ENCODE results near the gene ABTB2. TPM values are rescaled to one million over a fixed set of nuclear protein-coding genes. Genes with fewer than 3 reads are reported as not detected.

ABTB2 gene
- polyA plus RNA-seq, 1 donor from 2014 or later, result 0.68 TPM

- H3K27ac ChIP-seq (ENCODE audit: low read length), result no peak overlapping the region
- H3K36me3 ChIP-seq (ENCODE audit: insufficient read depth, low read length), result no peaks in the 10 kb centered on the region
- no peaks in the 10 kb centered on the region for H3F3A ChIP-seq (ENCODE audit: insufficient read depth, low read length, poor library complexity, severe bottlenecking)
- H3K9ac ChIP-seq (ENCODE audit: low read length), result no peak overlapping the region
- TF ChIP-seq MXI1 (conservative IDR thresholded peaks at IDR 0.05; ENCODE audit: poor library complexity, severe bottlenecking) (no peak), POLR2AphosphoS5 (IDR thresholded peaks at IDR 0.05) (no peak), EP300 (conservative IDR thresholded peaks at IDR 0.05; ENCODE audit: poor library complexity, severe bottlenecking) (no peak), REST (IDR thresholded peaks at IDR 0.05; ENCODE audit: borderline replicate concordance) (no peak), TAF1 (IDR thresholded peaks at IDR 0.05; ENCODE audit: low read depth) (no peak), RAD21 (conservative IDR thresholded peaks at IDR 0.05) (no peak), EZH2 (IDR thresholded peaks at IDR 0.05; ENCODE audit: borderline replicate concordance, insufficient read depth, low read length, poor library complexity, severe bottlenecking) (no peak), SMC3 (conservative IDR thresholded peaks at IDR 0.05; ENCODE audit: poor library complexity) (no peak)
- TF ChIP-seq, protein P1, sequence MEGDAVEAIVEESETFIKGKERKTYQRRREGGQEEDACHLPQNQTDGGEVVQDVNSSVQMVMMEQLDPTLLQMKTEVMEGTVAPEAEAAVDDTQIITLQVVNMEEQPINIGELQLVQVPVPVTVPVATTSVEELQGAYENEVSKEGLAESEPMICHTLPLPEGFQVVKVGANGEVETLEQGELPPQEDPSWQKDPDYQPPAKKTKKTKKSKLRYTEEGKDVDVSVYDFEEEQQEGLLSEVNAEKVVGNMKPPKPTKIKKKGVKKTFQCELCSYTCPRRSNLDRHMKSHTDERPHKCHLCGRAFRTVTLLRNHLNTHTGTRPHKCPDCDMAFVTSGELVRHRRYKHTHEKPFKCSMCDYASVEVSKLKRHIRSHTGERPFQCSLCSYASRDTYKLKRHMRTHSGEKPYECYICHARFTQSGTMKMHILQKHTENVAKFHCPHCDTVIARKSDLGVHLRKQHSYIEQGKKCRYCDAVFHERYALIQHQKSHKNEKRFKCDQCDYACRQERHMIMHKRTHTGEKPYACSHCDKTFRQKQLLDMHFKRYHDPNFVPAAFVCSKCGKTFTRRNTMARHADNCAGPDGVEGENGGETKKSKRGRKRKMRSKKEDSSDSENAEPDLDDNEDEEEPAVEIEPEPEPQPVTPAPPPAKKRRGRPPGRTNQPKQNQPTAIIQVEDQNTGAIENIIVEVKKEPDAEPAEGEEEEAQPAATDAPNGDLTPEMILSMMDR (IDR thresholded peaks at IDR 0.05; ENCODE audit: poor library complexity, severe bottlenecking), result no peak
- H3K79me2 ChIP-seq (replicated peaks; ENCODE audit: insufficient read depth, low read length), result no peaks in the 10 kb centered on the region
- no peaks in the 10 kb centered on the region for H3K9me3 ChIP-seq (ENCODE audit: low read length)
- H3K4me3 ChIP-seq (ENCODE audit: low read length), result no peak overlapping the region
- H4K20me1 ChIP-seq (ENCODE audit: insufficient read depth), result no peaks in the 10 kb centered on the region
- H2AFZ ChIP-seq (ENCODE audit: low read depth, low read length), result no peak overlapping the region
- H3K27me3 ChIP-seq (ENCODE audit: insufficient read depth, low read depth, low read length), result no peaks in the 10 kb centered on the region
- no peak overlapping the region for H3K4me2 ChIP-seq (ENCODE audit: low read length)
- no peaks in the 10 kb centered on the region for H3K9me2 ChIP-seq (ENCODE audit: insufficient read depth, low read length)
Observed at GRCh38 chr11:34184505-34185015, 173.2 kb downstream of the ABTB2 start.

DNA sequence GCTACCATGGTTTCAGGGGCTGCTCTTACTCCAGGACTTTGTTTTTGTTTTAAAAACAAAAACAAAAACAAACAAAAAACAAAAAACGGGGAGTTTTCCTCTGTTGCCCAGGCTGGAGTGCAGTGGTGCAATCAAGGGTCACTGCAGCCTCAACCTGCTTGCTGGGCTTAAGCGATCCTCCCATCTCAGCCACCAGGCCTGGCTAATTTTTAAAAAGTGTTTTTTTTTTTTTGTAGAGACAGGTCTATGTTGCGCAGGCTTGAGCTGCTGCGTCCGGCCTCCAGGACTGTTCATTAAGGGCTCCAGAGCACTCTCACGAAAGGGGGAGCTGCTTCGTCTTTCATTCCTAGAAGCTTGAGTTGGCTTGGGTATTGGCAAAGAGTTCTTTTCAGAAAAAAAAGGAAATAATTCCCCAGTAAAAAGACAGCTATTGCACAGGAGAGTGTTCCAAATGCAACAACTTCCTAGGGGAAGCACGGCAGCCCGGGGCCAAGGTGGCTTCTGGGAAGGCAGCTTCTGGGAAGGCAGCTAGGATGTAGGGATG is 173.9 kb downstream of the ABTB2 start:
- no peak overlapping the region for H3K9ac ChIP-seq (ENCODE audit: low read length)
- H3K27ac ChIP-seq (ENCODE audit: low read length), result no peak overlapping the region
- H3K9me3 ChIP-seq (ENCODE audit: low read length), result no peaks in the 10 kb centered on the region
- no peak for TF ChIP-seq TAF1 (IDR thresholded peaks at IDR 0.05; ENCODE audit: low read depth)
- TF ChIP-seq REST (IDR thresholded peaks at IDR 0.05; ENCODE audit: borderline replicate concordance), result no peak
- no peak for TF ChIP-seq MXI1 (conservative IDR thresholded peaks at IDR 0.05; ENCODE audit: poor library complexity, severe bottlenecking)
- TF ChIP-seq SMC3 (conservative IDR thresholded peaks at IDR 0.05; ENCODE audit: poor library complexity), result no peak
- TF ChIP-seq EZH2 (IDR thresholded peaks at IDR 0.05; ENCODE audit: borderline replicate concordance, insufficient read depth, low read length, poor library complexity, severe bottlenecking), result no peak
- no peak for TF ChIP-seq POLR2AphosphoS5 (IDR thresholded peaks at IDR 0.05)
- H3K27me3 ChIP-seq (ENCODE audit: insufficient read depth, low read depth, low read length), result no peaks in the 10 kb centered on the region
- no peaks in the 10 kb centered on the region for H3K36me3 ChIP-seq (ENCODE audit: insufficient read depth, low read length)
- no peak overlapping the region for H3K4me2 ChIP-seq (ENCODE audit: low read length)
- no peaks in the 10 kb centered on the region for H4K20me1 ChIP-seq (ENCODE audit: insufficient read depth)
- H3K4me3 ChIP-seq (ENCODE audit: low read length), result no peak overlapping the region
- H3K9me2 ChIP-seq (ENCODE audit: insufficient read depth, low read length), result no peaks in the 10 kb centered on the region
- no peaks in the 10 kb centered on the region for H3F3A ChIP-seq (ENCODE audit: insufficient read depth, low read length, poor library complexity, severe bottlenecking)
- no peaks in the 10 kb centered on the region for H3K79me2 ChIP-seq (replicated peaks; ENCODE audit: insufficient read depth, low read length)
- H2AFZ ChIP-seq (ENCODE audit: low read depth, low read length), result no peak overlapping the region

Measured in neural cell (in vitro differentiated cells).